Stimulated activated naive CD4-positive, alpha-beta T cell treated with Interleukin-2 at 50 U/mL for 16 hours (primary cell): Measurements from ENCODE around the gene CELA3B.
"Not testable (repeated sequence)": the region's sequence is repeated elsewhere in the genome, so short reads cannot be mapped to it uniquely, and the experiment has no call there.

Experiments
- DNase-seq: peaks from one replicate; lab custom pipeline; 2025; lab: John Stamatoyannopoulos, UW

The CELA3B gene, protein sequence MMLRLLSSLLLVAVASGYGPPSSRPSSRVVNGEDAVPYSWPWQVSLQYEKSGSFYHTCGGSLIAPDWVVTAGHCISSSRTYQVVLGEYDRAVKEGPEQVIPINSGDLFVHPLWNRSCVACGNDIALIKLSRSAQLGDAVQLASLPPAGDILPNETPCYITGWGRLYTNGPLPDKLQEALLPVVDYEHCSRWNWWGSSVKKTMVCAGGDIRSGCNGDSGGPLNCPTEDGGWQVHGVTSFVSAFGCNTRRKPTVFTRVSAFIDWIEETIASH

DNA sequence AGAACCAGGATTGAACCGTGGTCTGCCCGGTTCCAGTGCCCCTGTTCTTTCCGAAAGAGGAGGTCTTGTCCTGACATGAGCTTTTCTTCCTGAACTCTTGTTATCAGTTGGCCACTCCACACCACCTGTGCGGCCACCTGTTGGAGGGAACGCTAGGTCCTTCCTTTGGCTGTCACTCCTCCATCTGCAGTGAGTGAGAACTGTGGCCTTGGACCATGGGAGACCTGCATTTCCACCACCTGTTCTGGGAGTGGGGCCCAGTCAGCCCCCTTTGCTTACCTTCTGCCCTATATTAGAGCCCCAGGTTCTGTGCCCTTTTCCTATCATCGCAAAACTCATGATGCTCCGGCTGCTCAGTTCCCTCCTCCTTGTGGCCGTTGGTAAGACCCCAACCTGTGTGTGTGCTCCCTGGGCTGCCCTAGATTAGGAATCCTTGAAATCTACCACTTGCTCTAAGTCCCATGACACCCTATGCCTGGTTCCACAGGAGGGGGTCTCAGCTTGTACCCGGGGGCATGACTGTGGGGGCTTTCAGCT, at the start of gene CELA3B:
CELA3B (plus strand) TSS at position 320 of the 537 bp plus-strand sequence; CDS start at position 338, 18 bp downstream.
- not testable (repeated sequence) for DNase-seq

DNA sequence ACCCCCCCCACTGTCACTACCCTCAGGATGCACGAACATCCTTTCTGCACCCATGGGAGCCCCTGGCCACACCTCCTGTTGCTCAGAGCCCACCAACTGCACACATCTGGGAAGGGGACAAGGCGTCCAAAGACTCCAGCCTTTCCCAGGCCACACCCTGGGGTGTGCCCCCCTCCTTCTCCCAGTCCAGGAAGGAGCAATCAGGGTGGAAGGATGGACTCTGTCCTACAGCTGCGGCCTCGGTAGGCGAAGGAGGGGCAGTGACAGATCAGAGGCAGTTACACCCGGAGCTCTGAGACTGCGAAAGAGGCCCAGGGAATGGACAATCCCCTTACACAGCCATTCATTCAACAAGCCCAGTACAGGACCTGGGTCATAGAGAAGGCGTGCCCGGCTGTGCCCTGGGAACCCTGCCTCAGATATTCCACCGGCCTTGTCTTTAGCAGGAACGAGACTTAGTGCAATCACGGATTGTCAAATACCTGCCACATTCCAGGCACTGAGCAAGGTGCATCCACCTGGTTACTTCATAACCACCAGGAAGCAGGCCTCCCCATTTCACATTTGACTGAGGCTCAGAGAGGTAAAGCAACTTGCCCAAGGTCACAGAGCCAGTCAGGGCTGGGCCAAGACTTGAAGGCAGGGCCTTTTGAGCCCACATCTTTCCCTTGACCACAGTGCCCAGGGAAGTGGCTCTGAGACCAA, 49.1 kb upstream of the CELA3B start:
- DNase-seq: no peak

DNA sequence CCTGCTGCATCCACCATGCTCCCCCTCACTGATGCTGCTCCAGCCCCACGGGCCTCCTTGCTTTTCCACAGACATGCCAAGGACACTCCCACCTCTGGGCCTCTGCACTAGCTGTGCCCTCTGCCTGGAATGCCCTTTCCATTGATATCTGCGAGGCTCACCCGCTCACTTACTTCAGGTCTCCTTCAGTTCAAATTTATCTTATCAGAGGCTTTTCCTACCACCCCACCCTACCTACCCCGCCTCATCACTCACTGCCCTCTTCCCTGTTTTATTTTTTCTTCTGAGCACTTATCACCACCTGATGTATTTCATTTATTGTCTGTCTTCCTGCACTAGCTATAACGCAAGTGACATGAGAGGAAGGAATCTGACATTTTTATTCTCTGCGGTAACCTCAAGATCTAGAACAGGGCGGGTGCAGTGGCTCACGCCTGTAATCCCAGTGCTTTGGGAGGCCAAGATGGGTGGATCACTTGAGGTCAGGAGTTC, 46.7 kb upstream of the CELA3B start:
- no peak for DNase-seq

DNA sequence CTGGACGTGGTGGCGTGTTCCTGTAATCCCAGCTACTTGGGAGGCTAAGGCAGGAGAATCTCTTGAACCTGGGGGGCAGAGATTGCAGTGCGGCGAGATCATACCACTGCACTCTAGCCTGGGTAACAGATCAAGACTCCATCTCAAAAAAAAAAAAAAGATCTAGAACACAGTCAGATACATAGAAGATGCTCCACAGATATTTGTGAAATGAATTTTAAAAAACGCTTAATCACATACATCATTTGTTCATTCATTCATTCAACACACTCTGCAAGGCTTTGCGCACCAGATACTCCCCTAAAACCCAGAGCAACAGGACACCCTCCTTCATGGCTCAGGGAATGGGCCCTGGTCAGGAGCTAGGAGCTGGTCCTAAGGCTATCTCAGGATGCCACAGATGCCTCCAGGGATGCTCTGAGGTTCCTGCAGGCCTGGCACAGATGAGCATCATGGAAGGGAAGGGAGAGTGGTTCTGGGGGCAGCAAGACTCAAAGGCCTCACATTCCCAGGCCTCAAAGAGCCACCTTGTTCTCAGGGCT, 46.1 kb upstream of the CELA3B start:
- no peak for DNase-seq

DNA sequence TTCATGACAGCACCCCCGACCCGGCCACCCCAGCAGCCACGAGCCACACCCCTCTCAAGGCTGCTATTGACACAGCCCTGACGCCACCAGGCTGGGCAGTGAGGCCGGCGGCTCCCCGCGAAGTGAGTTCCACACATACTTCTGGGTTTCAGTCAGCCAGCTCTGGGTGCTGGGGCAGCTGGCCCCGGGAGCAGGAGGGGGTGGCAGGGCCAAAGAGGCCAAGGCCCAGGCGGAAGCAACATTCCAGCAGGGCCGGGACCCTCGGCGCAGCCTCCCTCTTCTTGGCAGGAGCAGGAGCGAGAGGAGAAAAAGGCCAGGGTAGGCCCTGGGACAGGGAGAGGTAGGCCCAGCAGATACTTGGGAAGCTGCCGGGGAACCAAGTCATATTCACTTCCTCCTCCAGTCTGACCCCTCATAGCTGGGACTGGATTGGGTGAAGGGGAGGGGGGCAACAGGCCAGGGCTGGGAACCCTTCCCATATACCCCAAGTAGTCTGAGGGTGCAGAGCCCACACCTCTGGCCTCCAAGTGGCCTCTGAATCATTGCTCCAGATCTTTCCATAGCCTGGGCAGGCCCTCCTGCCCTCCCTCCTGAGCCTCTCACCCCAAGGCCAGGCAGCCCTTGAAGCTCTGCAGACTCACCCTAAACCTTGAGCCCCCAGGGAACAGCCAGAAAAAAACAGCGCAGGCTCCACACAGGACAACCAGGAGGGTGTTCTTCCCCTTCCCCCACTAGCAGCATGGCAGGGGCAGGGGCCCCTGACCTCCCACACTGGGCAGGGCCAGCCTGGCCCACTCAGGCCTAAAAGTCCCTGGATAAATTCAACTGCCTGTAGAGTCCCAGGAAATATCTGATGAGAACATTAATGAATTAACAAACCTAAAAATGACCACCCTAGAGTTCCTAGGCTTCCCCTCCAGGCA, 45.4 kb upstream of the CELA3B start:
- no peak for DNase-seq

DNA sequence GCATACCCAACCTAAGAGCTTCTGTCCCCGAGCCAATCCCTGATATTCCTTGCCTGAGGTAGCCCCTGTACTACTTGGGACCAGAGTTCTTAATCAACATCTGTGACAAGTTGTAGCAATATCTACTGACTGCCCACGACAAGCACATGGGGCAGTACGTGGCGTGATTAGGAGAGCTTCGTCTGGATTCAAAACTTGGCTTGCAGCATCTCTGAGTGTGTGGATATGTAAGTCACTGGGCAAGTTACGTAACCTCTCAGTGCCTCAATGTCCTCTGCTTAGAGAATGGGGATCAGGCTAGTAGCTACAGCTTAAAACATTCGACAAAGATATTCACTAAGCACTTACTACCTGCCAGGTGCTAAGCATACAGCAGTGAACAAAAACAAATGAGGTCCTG, 44.7 kb upstream of the CELA3B start:
- no peak for DNase-seq

DNA sequence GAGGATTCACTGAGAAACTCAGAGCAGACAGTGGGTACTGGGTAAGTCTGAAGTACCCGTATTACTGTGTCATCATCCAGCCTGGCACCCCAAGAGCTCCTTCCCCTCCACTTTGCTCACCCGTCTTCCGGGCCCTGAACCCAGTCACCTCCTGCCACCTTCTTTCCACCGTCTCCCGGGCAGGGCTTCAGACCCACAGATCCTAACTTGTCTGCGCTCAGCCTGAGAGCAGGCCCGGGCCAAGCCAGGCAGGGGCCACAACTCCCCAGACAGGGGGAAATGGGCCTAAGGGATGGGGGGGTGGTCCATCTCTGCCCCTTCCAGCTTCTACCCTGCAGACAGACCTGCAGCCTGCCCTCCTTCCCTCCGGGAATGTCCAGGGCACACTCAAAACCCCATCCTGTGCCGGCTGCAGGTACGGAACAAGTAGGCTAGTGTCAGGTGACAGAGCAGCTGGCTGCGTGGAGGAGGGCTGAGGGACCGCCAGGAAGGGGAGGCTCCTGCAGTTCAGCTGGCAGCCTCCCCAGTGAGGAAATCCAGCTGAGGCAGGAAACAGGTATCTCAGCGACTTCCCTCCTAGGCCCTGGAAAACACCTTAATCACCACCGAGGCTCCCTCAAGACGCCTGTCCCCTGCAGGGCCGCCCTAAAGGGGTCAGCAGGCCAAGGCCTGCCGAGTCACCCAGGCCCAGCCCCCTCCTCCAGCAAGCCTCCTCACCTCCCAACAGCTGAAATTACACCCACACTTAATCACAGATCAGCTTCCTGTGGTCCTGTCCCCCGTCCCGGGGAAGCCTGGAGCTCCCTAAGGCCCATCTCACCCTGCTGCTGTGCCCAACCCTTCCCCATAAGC, 43.2 kb upstream of the CELA3B start:
- no peak for DNase-seq

DNA sequence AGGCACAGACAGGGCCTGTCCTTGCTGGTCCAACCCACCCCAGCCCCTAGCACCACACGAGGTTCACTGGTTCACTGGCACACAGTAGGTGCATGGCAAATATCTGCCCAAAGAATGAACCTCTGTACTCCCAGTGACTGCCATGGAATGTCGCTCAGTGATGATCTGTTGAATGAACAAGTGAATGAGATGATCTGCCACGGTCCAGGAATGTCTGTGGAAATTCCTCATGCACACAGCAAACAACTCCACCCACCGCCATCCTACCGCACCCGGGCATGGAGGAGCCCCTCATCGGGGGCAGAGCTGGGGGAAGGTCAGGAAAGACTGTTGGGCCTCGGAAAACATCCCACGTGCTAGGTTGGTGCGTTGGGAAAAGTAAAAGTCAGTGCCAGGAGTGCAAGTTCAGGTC, 41.4 kb upstream of the CELA3B start:
- DNase-seq: no peak

DNA sequence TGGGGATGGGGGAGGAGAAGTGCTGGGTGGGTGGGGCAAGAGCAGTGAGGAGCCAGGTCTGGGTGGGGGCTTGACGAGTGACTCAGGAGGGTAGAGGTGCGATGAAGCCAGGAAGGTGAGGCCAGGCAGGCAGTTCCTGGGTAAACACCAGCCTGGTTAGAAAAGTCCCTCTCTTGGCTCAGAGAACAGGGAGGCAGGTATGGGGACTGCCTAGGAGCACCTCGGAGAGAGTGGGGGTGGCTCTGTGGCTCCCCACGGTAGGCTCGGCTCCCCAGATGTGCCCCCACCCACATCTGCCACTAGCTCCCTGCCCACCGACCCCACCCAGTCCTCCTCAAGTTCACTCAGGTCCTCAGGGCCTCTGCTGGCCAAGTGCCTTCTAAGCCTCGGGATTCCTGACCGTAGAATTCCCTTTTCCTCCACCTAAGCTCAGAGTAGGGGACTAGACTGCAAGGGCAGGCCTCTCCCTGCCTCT, 40.9 kb upstream of the CELA3B start:
- DNase-seq: no peak

DNA sequence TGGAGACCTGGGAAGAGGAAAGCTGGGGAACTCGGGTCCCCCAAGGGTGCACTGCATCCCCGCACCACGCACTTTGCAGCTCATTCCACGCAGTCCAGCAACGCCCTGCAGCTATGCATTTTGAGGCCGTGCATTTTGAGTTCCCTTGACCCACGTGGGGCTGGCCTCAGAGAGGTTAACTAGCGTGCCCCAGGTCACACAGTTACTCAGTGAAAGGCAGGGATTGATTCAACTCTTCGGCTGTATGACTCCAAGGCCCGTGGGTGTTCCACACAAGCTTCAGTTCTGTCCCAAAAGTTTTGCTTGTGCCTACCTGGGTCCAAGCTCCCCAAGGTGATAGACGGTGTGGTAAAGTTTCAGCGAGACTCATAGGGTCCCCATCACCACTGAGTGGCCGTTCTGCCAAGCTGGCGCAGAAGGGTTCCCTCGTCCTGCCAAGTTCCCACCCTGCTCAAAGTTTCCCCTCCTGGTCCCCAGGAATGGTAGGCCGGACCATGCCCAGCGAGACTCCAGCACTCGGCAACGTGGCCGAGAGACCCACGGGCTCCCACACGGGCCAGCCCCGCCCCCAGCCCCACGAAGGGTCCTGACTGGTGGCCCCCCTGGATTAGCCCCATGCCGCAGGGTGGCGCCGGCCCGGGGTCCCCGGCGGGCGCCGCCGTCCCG, 40.3 kb upstream of the CELA3B start:
- no peak for DNase-seq

DNA sequence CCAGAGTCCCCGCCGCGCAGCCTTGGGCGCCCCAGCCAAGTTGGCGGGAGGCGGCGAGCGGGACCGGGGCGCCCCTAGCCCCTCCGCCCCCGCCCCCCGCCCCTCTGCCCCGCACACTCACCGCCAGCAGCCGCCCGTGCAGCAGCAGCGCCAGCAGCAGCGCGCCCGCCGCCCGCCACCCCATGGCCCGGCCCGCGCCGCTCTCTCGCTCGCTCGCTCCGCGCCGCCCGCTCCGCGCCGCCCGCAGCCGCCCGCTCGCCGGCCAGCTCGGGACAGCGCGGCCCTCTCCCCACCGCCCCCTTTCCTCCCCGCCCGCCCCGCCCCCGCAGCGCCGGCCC, 39.8 kb upstream of the CELA3B start, which contains the start of gene HSPG2:
HSPG2 (minus strand) TSS at position 277 of the 338 bp plus-strand sequence; CDS start at position 184, 93 bp downstream.
- DNase-seq: no peak

DNA sequence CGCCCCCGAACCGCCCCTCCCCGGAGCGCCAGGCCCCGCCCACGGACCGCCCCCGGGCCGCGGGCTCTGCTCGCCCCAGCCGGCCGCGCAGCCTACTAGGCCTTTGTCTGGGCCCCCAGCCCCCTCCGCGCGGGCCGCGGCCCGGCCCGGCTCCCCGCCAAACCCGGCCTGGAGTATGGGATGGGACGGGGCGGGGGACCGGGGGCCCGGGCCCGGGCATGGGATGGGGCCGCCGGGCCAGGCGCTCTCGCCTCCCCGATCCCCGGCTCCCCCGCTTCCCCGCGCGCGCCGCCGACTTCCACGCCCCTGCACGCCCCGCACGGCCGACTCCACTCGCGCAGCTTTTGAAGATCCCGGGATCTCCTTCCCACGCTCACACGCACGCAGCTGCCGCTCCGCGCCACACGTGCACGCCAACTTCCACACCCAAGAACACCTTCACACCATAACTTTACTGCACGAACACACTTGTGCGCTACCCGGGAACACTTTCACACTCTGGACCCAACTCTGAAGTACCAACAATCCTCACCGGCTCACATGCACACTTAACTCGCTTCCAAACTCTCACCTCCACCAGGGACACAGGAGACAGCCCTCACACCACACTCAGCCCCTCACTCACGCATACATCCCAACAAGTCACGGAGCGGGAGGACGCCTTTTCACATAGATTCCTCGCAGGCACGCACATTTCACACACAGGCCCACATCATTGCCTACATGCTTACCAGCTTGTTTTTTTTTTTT, 39.3 kb upstream of the CELA3B start:
- peak; percentile 58 for DNase-seq

DNA sequence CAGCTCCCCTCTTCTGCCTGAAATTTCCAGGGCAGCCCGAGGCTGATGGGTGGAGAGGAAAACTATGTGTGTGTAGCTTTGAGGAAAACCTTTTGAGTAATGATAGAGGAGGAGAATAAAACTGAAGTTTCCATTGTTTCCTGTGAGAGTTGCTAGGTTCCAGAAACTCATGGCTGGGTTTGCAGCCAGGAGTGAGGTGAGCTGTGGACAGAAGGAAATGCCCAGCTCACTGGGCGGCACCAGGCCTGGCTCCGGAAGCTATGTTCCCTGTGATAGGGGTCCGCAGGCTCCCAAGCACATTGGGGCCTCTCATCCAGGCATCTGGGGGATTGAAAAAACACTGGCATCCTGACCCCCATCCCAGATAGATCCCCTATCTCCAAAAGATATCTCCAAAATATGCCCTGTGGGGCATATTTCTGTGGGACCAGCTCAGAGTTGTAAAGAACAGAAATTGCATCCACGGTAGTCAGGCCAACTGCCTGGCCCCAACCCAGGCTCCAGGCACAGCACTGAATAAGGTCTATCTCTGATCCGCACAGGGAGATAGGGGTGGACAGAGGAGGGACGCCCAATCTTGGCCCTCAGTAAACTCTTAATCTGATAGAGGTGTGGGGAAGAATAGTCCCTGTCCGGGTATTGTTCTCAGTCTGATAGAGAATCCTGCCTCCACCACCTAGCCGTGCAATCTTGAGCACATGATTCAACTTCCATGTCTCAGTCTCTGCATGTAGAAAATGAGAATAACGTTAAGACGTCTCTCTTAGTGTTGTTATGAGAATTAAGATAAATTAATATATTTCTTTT, 37.9 kb upstream of the CELA3B start:
- DNase-seq: no peak

DNA sequence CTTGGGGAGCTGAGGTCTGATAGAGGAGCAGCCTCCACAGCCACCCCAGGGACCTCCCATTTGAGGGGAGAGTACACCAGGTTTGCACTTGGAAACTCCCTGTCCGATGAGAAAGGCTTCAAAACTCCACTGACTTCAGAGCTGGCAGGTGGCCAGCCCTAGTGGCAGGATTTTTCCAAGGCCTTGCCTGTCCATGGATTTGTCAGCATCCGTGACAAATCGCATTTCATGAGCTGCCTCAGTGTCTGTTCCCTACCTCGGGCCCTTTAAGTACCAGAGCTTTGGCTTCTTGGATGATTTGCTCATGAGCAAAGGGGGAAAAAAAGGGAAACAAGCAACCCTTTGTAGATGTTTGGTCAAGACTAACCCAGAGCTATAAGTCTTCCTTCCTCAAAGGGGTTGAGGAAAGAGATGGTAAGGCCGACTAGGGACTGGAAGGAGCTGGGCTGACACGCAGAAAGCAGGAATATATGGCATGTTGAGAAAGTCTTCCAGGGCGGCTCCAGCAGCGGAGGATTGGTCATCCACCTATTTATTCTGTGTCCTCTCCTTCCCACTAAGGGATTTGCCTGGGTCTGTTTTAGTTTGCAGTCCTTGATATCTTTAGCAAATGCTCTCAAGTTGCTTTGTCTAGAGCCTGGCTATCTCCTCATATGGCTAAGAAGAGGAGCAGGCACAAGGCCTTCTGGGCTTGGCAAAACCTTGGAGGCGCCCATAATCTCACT, 37.0 kb upstream of the CELA3B start:
- DNase-seq: no peak

DNA sequence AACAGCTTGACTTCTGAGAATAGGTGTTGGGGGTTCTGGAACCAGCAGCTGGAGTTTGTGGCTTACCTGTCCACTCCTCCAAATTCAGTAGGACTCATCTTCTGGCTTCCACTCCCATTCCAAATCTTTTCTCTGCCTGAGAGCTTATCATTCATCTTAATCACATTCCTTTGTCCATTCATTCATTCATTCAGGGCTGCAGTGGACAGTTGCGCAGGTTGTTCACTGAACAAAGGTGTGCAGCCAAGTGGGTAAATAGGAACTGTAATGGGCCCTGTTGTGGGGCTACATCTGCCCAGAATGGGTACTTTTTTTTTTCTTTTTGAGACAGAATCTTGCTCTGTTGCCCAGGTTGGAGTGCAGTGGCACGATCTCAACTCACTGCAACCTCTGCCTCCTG, 36.3 kb upstream of the CELA3B start:
- no peak for DNase-seq

DNA sequence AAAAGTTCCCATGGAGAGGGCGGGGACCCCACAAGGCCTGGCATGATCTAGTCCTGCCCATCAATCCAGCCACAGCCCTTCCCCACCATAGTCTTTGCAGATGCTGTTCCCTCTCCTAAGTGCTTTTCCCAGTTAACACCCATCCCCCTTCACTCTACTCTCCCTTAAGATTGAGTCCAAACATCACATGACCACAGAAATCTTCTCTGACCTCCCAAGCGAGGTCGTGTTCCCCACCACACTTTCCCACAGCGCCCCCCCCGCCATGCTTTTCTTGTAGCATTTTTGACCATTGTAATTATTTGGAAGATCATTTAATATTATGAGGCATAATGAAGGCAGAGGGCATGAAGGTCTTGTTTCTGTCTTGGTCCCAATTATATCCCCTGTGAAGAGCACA, 35.5 kb upstream of the CELA3B start:
- no peak for DNase-seq

DNA sequence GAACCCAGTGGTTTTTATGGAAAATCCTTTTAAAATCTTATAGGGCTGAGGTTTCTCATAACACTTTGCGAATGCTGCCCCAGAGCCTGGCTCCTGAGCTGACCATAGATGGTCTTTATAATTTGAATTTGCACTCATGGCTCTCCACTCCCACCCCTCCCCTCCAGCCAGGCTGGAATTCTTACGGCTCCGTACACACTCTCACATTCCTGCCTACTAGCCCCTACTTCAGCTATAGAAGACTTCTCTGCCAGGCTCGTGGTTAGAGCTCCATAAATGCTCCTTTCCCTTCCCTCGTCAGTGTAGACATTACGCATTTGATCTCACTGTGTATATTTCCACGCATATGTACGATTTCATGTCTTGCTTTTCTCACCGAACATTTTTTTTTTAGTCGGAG, 34.4 kb upstream of the CELA3B start:
- DNase-seq: no peak
